Epithelial cell of prostate (primary cell): ENCODE results near the gene ACTL8.
"Not testable (repeated sequence)": the region's sequence is repeated elsewhere in the genome, so short reads cannot be mapped to it uniquely, and the experiment has no call there.

Source experiments
- DNase-seq: peaks from one replicate; pipeline ENCODE4 v3.0.0-alpha.2; 2011; ENCODE audit warnings: low read depth, low spot score
- H3K27ac ChIP-seq: fragments of 450-650 bp; 2 replicates; pipeline ENCODE4 v1.5.1; 2017; ENCODE audit warnings: mild to moderate bottlenecking

Gene ACTL8

GRCh38 chr1:17734609-17735008 lies 20.5 kb upstream of the ACTL8 start:
- H3K27ac ChIP-seq, result no peak overlapping the region
- DNase-seq, result no peak

GRCh38 chr1:17735348-17735747 lies 19.8 kb upstream of the ACTL8 start:
- no peak for DNase-seq
- no peak overlapping the region for H3K27ac ChIP-seq

GRCh38 chr1:17735793-17736192 lies 19.3 kb upstream of the ACTL8 start:
- no peak overlapping the region for H3K27ac ChIP-seq
- DNase-seq, result no peak

- no peak overlapping the region for H3K27ac ChIP-seq
- no peak for DNase-seq
Observed at GRCh38 chr1:17736625-17737024, 18.5 kb upstream of the ACTL8 start.

GRCh38 chr1:17739050-17739449 lies 16.1 kb upstream of the ACTL8 start:
- DNase-seq, result no peak
- H3K27ac ChIP-seq, result no peak overlapping the region

- DNase-seq, result no peak
- no peak overlapping the region for H3K27ac ChIP-seq
Observed at GRCh38 chr1:17741052-17741451, 14.1 kb upstream of the ACTL8 start.

- no peak for DNase-seq
- H3K27ac ChIP-seq, result no peak overlapping the region
Observed at GRCh38 chr1:17742583-17742982, 12.6 kb upstream of the ACTL8 start.

- H3K27ac ChIP-seq, result no peak overlapping the region
- no peak for DNase-seq
Observed at GRCh38 chr1:17743008-17743647, 12.0 kb upstream of the ACTL8 start.

GRCh38 chr1:17743925-17744324 lies 11.2 kb upstream of the ACTL8 start:
- H3K27ac ChIP-seq, result no peak overlapping the region
- no peak for DNase-seq

GRCh38 chr1:17744666-17745478 lies 10.3 kb upstream of the ACTL8 start:
- DNase-seq, result no peak
- no peak overlapping the region for H3K27ac ChIP-seq

- DNase-seq, result no peak
Observed at GRCh38 chr1:17745479-17745955, 9.6 kb upstream of the ACTL8 start.

GRCh38 chr1:17746281-17746680 lies 8.9 kb upstream of the ACTL8 start:
- H3K27ac ChIP-seq, DNase-seq: not testable (repeated sequence)

More at GRCh38 chr1:17745479-17745955, 9.6 kb upstream of the ACTL8 start:
- no peak overlapping the region for H3K27ac ChIP-seq

- DNase-seq, result no peak
- no peak overlapping the region for H3K27ac ChIP-seq
Observed at GRCh38 chr1:17746920-17747319, 8.2 kb upstream of the ACTL8 start.

GRCh38 chr1:17750333-17750732 lies 4.8 kb upstream of the ACTL8 start:
- DNase-seq, result no peak
- no peak overlapping the region for H3K27ac ChIP-seq

GRCh38 chr1:17752356-17752755 lies 2.8 kb upstream of the ACTL8 start:
- DNase-seq, result no peak
- H3K27ac ChIP-seq, result no peak overlapping the region

GRCh38 chr1:17757426-17757825 lies 2.3 kb downstream of the ACTL8 start:
- no peak for DNase-seq
- no peak overlapping the region for H3K27ac ChIP-seq

- no peak for DNase-seq
- H3K27ac ChIP-seq, result no peak overlapping the region
Observed at GRCh38 chr1:17759114-17759513, 4.0 kb downstream of the ACTL8 start.

GRCh38 chr1:17762313-17762712 lies 7.2 kb downstream of the ACTL8 start:
- no peak overlapping the region for H3K27ac ChIP-seq
- DNase-seq, result no peak

GRCh38 chr1:17763417-17763816 lies 8.3 kb downstream of the ACTL8 start:
- no peak for DNase-seq

GRCh38 chr1:17763995-17764394 lies 8.9 kb downstream of the ACTL8 start:
- H3K27ac ChIP-seq, result no peak overlapping the region
- DNase-seq, result no peak

More at GRCh38 chr1:17763417-17763816, 8.3 kb downstream of the ACTL8 start:
- no peak overlapping the region for H3K27ac ChIP-seq

- no peak overlapping the region for H3K27ac ChIP-seq
- no peak for DNase-seq
Observed at GRCh38 chr1:17764591-17764990, 9.5 kb downstream of the ACTL8 start.
